ENCODE measurements around the gene SIRT7. TPM values are rescaled to one million over a fixed set of nuclear protein-coding genes. Genes with fewer than 3 reads are reported as not detected.

Gene SIRT7
- total and polyA plus RNA-seq, 2 experiments from 2014 or later, result 16.7 to 26.7 TPM

GRCh38 chr17:81935709-81936084 is 17.7 kb upstream of the SIRT7 start:
- TF ChIP-seq, protein P1, sequence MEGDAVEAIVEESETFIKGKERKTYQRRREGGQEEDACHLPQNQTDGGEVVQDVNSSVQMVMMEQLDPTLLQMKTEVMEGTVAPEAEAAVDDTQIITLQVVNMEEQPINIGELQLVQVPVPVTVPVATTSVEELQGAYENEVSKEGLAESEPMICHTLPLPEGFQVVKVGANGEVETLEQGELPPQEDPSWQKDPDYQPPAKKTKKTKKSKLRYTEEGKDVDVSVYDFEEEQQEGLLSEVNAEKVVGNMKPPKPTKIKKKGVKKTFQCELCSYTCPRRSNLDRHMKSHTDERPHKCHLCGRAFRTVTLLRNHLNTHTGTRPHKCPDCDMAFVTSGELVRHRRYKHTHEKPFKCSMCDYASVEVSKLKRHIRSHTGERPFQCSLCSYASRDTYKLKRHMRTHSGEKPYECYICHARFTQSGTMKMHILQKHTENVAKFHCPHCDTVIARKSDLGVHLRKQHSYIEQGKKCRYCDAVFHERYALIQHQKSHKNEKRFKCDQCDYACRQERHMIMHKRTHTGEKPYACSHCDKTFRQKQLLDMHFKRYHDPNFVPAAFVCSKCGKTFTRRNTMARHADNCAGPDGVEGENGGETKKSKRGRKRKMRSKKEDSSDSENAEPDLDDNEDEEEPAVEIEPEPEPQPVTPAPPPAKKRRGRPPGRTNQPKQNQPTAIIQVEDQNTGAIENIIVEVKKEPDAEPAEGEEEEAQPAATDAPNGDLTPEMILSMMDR (IDR thresholded peaks at IDR 0.05; ENCODE audit: low read depth, low read length), result no peak
- Histone ChIP-seq H3K27ac (no peak overlapping the region), H3K4me3 (no peak overlapping the region)

DNA sequence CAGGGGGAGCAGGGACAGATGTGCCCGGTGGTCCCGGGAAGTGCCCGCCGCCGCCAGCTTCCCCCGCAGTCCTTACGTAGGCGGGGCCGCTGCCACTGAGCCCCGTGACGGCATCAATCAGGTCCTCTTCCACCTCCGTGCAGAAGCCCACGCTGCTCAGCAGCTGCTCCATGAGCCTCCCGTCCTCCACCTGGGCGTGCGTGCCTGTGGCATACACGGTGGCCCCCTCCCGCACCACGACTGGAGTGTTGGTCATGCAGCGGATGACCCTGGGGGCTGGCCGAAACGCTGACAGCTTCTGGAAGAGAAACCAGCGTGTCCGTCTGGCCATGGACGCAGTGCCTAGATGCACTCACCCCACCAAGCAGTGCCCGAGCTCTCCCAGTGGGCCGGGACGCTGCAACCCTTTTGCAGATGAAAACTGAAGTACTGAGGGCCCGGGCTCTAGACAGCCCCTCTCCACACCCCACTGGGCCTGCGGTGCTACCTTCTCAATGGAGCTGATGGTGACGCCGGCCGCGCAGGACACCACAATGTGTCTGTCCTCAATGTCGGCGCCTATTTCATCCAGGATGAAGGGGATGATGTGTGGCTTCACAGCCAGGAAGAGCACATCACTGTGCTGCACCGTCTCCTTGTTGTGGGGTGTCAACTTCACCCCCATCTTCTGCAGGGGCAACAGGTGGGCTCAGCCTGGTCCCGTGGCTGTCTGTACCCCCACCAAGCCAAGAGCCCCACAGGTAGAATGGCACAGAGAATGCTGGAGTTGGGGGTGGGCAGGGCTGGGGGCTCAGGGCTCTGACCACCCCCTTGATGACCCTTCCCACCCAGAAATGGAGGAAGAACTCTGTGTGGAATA is 17.1 kb upstream of the SIRT7 start:
- H3K4me1 ChIP-seq (ENCODE audit: low read depth), result peaks cover 20% of the 10 kb centered on the region
- H3K9me3 ChIP-seq (ENCODE audit: low read depth), result no peaks in the 10 kb centered on the region
- no peaks in the 10 kb centered on the region for H3K36me3 ChIP-seq
- DNase-seq (ENCODE audit: low read depth in 1 of 2, low spot score in 1 of 2), result no peak
- no peak overlapping the region for H3K4me3 ChIP-seq
- H3K27ac ChIP-seq, result no peak overlapping the region
- TF ChIP-seq, protein P1 (IDR thresholded peaks at IDR 0.05; ENCODE audit: low read depth, low read length), result no peak
- no peaks in the 10 kb centered on the region for H3K27me3 ChIP-seq

More at GRCh38 chr17:81935709-81936084, 17.7 kb upstream of the SIRT7 start:
- no peaks in the 10 kb centered on the region for H3K9me3 ChIP-seq (ENCODE audit: low read depth)
- no peaks in the 10 kb centered on the region for H3K27me3 ChIP-seq
- H3K36me3 ChIP-seq, result no peaks in the 10 kb centered on the region
- peaks cover 25% of the 10 kb centered on the region for H3K4me1 ChIP-seq (ENCODE audit: low read depth)
- no peak for DNase-seq (ENCODE audit: low read depth in 1 of 2, low spot score in 1 of 2)

DNA sequence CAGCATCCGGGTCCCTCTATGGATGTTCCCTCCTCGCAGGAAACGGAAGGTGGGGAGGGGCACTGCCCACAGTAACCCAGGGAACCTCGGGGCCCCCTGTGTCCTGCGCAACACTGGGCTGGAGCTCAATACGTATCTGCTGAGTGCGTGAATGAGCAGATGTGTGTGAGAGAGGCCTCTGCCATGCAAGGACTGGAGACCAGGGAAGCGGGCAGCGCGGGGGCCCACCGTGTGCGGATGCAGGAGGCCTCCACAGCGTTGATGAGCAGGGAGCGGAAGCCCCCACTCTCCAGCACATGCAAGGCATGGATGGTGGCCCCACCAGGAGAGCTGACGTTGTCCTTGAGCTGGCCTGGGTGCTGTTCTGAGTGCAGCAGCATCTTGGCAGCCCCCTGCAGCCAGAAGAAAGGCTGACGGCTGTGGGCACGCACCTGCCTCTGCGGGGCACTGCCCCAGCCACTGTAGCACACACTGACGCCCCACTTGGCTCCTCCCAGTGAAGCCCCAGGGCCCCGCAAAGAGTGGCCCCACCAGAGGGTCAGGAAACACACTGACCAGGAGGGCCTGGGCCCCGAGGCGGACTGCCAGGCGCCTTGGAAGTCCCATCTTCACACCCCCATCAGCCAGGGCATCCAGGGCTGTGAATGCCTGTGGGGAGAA is 16.3 kb upstream of the SIRT7 start:
- Histone ChIP-seq H3K27ac (no peak overlapping the region), H3K36me3 (no peaks in the 10 kb centered on the region), H3K27me3 (no peaks in the 10 kb centered on the region), H3K9me3 (ENCODE audit: low read depth) (no peaks in the 10 kb centered on the region), H3K4me3 (no peak overlapping the region), H3K4me1 (ENCODE audit: low read depth) (peaks cover 11% of the 10 kb centered on the region)
- TF ChIP-seq, protein P1 (IDR thresholded peaks at IDR 0.05; ENCODE audit: low read depth, low read length), result no peak
- DNase-seq (ENCODE audit: low read depth in 1 of 2, low spot score in 1 of 2), result no peak

- peaks cover 10% of the 10 kb centered on the region for H3K4me1 ChIP-seq (ENCODE audit: low read depth)
- no peaks in the 10 kb centered on the region for H3K9me3 ChIP-seq (ENCODE audit: low read depth)
- TF ChIP-seq, protein P1 (IDR thresholded peaks at IDR 0.05; ENCODE audit: low read depth, low read length), result no peak
- H3K4me3 ChIP-seq, result no peak overlapping the region
- no peak for DNase-seq (ENCODE audit: low read depth in 1 of 2, low spot score in 1 of 2)
- H3K27me3 ChIP-seq, result no peaks in the 10 kb centered on the region
- no peak overlapping the region for H3K27ac ChIP-seq
- no peaks in the 10 kb centered on the region for H3K36me3 ChIP-seq
Observed at GRCh38 chr17:81933178-81933699, 15.3 kb upstream of the SIRT7 start.

DNA sequence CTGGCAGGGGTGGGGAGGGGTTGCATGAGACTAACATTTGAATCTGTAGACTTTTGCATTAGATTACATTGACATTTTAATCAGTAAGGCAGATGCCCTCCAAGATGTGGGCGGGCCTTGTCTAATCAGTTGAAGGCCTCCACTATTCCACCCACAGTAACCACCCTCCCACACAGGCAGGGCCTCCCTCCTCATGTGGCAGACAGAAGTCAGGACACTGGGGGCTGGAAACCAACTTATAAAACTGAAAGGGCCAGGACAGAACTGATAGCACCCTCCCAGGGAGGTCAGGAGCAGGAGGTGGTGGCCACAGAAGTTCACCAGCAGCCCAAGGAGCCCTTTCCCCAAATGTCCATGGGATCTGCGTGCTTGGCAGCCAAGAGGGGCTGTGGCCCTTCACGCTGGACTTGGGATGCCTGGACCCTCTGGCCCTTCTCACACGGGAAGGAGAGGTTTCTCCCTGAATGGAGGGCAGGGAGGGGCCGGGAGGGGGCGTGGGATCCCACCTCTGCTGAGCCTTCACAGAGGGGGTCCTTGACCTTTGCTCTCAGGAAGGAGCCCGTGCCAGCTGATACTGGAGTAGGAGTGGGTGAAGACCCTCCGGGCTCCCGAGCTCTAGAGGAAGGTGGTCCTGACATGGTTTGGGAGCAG is 14.5 kb upstream of the SIRT7 start:
- Histone ChIP-seq H3K9me3 (ENCODE audit: low read depth) (no peaks in the 10 kb centered on the region), H3K27ac (no peak overlapping the region), H3K27me3 (no peaks in the 10 kb centered on the region), H3K4me1 (ENCODE audit: low read depth) (peaks cover 5% of the 10 kb centered on the region), H3K4me3 (no peak overlapping the region), H3K36me3 (no peaks in the 10 kb centered on the region)
- DNase-seq (ENCODE audit: low read depth in 1 of 2, low spot score in 1 of 2), result no peak
- TF ChIP-seq, protein P1 (IDR thresholded peaks at IDR 0.05; ENCODE audit: low read depth, low read length), result no peak
